DND-41 (cell line): ENCODE results near the gene CLMN.

Experiments used
- ATAC-seq: fragments of 200-7000 bp; cut with Tn5 transposase; 3 replicates; pipeline ENCODE4 v1.9.1; 2021; ENCODE audit warnings: low read depth; ENCODE audit not compliant: insufficient read depth
- DNase-seq: peaks from one replicate; pipeline ENCODE4 v3.0.0-alpha.2; 2020
- H2AFZ ChIP-seq: 2 replicates; pipeline ENCODE4 v1.6.0; 2012; ENCODE audit warnings: low read depth, low read length
- H3K27ac ChIP-seq: 2 replicates; pipeline ENCODE4 v1.5.1; 2012; ENCODE audit warnings: low read length, inconsistent platforms
- H3K27me3 ChIP-seq: fragments of 200-600 bp; sonication (generic); 2 replicates; pipeline ENCODE4 v1.6.0; 2012; ENCODE audit warnings: low read length, mild to moderate bottlenecking, inconsistent platforms; ENCODE audit not compliant: insufficient read depth, poor library complexity
- H3K36me3 ChIP-seq: 2 replicates; pipeline ENCODE4 v1.5.1; 2012; ENCODE audit warnings: low read length, inconsistent platforms; ENCODE audit not compliant: insufficient read depth
- H3K4me1 ChIP-seq: 2 replicates; pipeline ENCODE4 v1.5.1; 2012; ENCODE audit warnings: mild to moderate bottlenecking, low read length; ENCODE audit not compliant: insufficient read depth
- H3K4me2 ChIP-seq: 2 replicates; pipeline ENCODE4 v1.6.0; 2012; ENCODE audit warnings: mild to moderate bottlenecking, moderate library complexity, low read length, inconsistent platforms; ENCODE audit not compliant: insufficient read depth
- H3K4me3 ChIP-seq, 2 experiments: fragments of 200-600 bp in 1 of 2; shearing (Covaris generic) in 1 of 2; 2 replicates each; pipeline ENCODE4 v1.5.1; 2012 to 2016; ENCODE audit warnings: inconsistent platforms in 2 of 2, low read length in 2 of 2, mild to moderate bottlenecking in 2 of 2, low read depth in 1 of 2, moderate library complexity in 1 of 2
- H3K79me2 ChIP-seq: 2 replicates; pipeline ENCODE4 v1.6.0; 2012; ENCODE audit warnings: low read length, inconsistent platforms; ENCODE audit not compliant: insufficient read depth
- H3K9ac ChIP-seq: 2 replicates; pipeline ENCODE4 v1.6.0; 2012; ENCODE audit warnings: low read depth, mild to moderate bottlenecking, inconsistent platforms, low read length, moderate library complexity
- H3K9me3 ChIP-seq: 2 replicates; pipeline ENCODE4 v1.5.1; 2012; ENCODE audit warnings: low read length, moderate library complexity, mild to moderate bottlenecking, inconsistent platforms; ENCODE audit not compliant: insufficient read depth, severe bottlenecking
- H4K20me1 ChIP-seq: 2 replicates; pipeline ENCODE4 v1.6.0; 2012; ENCODE audit warnings: low read length; ENCODE audit not compliant: insufficient read depth
- EZH2 ChIP-seq: IDR thresholded peaks from 3 replicates; pipeline ENCODE4 v1.6.1; 2012; ENCODE audit warnings: borderline replicate concordance, low read depth, mild to moderate bottlenecking, moderate library complexity, low read length, inconsistent platforms; ENCODE audit not compliant: severe bottlenecking
- TF ChIP-seq, protein P1 (sequence below): IDR thresholded peaks from 2 replicates; pipeline ENCODE4 v1.5.1; 2012; ENCODE audit warnings: borderline replicate concordance, low read length, moderate library complexity, mild to moderate bottlenecking; ENCODE audit not compliant: poor library complexity, severe bottlenecking; ENCODE audit errors: extremely low read depth

CLMN gene

DNA sequence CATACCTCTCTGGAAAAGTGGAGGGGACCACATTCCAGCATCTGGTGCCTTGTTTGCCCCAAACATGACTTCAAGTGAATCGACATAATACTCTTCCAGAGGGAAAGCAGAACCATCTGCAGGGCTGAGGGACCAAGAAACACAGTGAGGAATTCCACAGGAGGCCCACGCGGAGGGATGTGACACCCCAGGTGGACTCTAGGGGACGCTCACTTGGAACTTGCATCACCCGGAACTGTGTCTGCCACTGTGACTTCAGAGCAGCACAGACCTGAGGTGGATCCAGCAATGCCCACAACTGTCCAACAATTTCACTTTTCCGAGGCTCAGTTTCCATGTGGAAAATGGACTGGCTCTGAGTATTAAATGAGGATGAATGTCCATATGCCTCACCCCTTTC is 14.3 kb upstream of the CLMN start:
- TF ChIP-seq, protein P1, sequence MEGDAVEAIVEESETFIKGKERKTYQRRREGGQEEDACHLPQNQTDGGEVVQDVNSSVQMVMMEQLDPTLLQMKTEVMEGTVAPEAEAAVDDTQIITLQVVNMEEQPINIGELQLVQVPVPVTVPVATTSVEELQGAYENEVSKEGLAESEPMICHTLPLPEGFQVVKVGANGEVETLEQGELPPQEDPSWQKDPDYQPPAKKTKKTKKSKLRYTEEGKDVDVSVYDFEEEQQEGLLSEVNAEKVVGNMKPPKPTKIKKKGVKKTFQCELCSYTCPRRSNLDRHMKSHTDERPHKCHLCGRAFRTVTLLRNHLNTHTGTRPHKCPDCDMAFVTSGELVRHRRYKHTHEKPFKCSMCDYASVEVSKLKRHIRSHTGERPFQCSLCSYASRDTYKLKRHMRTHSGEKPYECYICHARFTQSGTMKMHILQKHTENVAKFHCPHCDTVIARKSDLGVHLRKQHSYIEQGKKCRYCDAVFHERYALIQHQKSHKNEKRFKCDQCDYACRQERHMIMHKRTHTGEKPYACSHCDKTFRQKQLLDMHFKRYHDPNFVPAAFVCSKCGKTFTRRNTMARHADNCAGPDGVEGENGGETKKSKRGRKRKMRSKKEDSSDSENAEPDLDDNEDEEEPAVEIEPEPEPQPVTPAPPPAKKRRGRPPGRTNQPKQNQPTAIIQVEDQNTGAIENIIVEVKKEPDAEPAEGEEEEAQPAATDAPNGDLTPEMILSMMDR, result no peak
- TF ChIP-seq EZH2, result no peak

DNA sequence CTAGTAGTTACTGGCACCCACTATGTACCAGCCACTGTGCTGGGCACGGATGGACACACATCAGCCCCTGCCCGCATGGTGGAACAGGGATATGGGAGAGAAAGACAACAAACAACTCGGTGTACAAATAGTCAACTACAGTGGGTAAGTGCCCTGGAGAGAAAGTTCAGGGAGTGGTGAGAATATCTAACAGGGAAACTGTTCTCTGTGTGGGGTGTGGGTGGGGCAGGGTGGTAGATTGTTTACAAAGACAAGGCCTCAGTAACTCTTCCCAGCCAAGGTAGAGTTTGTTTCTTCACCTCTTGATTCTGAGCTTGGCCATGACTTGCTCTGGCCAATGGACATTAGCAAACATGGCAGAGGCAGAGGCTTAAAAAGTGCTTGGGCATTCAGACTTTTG is 12.9 kb upstream of the CLMN start:
- no peak for TF ChIP-seq EZH2
- TF ChIP-seq, protein P1, result no peak
- no peaks in the 10 kb centered on the region for H3K4me1 ChIP-seq
- no peak overlapping the region for H3K9ac ChIP-seq
- no peaks in the 10 kb centered on the region for H3K9me3 ChIP-seq
- H3K4me3 ChIP-seq, result no peak overlapping the region
- DNase-seq, result no peak
- H4K20me1 ChIP-seq, result no peaks in the 10 kb centered on the region
- H3K79me2 ChIP-seq, result no peaks in the 10 kb centered on the region
- ATAC-seq, result no peak
- no peaks in the 10 kb centered on the region for H3K36me3 ChIP-seq
- no peaks in the 10 kb centered on the region for H3K27me3 ChIP-seq
- no peak overlapping the region for H3K27ac ChIP-seq
- no peak overlapping the region for H3K4me2 ChIP-seq
- H2AFZ ChIP-seq, result no peak overlapping the region

More for the DNA sequence above, 14.3 kb upstream of the CLMN start:
- H3K27me3 ChIP-seq, result no peaks in the 10 kb centered on the region
- H3K27ac ChIP-seq, result no peak overlapping the region
- H4K20me1 ChIP-seq, result no peaks in the 10 kb centered on the region
- H3K4me3 ChIP-seq, result no peak overlapping the region
- H3K79me2 ChIP-seq, result no peaks in the 10 kb centered on the region
- no peaks in the 10 kb centered on the region for H3K4me1 ChIP-seq
- H2AFZ ChIP-seq, result no peak overlapping the region
- no peaks in the 10 kb centered on the region for H3K36me3 ChIP-seq
- H3K9ac ChIP-seq, result no peak overlapping the region
- no peaks in the 10 kb centered on the region for H3K9me3 ChIP-seq
- ATAC-seq (no peak), DNase-seq (no peak)
- no peak overlapping the region for H3K4me2 ChIP-seq

DNA sequence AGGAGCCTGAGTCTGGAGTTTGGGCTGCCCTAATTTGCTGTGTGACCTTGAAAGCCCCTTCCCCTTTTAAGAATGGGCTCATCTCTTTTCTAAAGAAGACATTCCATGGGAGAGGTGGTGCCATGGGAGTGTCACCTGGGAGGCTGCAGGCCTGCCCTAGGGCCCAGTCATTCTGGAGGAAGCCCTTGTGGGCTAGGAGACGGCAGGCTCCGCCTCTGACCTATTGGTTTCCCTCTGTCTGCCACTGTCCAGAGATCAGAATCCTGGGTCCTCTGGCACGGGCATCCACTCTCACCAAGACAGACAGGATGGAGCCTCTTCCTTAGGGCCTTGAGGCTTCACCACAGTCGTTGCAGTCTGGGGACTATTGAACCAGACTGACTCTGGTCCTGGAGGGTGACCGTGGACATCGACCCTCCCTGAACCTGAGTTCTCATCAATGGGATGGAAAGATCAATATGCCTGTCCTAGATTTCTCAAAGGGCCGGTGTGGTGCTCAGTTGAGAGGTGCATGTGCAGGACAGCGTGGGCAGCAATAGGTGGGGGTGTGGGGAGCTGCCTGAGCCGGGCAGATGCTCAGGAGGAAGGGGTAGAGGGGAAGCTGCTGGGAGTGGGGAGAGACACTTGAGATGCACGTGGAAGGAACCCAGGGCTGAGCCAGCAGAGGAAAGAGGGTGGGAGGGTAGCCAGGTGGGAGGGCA is 12.2 kb upstream of the CLMN start:
- Histone ChIP-seq H3K4me2 (no peak overlapping the region), H3K4me1 (no peaks in the 10 kb centered on the region), H3K79me2 (no peaks in the 10 kb centered on the region), H3K9ac (no peak overlapping the region), H2AFZ (no peak overlapping the region), H4K20me1 (no peaks in the 10 kb centered on the region), H3K36me3 (no peaks in the 10 kb centered on the region), H3K27me3 (no peaks in the 10 kb centered on the region), H3K4me3 (no peak overlapping the region), H3K27ac (no peak overlapping the region), H3K9me3 (no peaks in the 10 kb centered on the region)
- TF ChIP-seq EZH2, result no peak
- TF ChIP-seq, protein P1, result no peak
- ATAC-seq (no peak), DNase-seq (no peak)
